ENCODE measurements around the gene SPATA32.

SPATA32 gene

DNA sequence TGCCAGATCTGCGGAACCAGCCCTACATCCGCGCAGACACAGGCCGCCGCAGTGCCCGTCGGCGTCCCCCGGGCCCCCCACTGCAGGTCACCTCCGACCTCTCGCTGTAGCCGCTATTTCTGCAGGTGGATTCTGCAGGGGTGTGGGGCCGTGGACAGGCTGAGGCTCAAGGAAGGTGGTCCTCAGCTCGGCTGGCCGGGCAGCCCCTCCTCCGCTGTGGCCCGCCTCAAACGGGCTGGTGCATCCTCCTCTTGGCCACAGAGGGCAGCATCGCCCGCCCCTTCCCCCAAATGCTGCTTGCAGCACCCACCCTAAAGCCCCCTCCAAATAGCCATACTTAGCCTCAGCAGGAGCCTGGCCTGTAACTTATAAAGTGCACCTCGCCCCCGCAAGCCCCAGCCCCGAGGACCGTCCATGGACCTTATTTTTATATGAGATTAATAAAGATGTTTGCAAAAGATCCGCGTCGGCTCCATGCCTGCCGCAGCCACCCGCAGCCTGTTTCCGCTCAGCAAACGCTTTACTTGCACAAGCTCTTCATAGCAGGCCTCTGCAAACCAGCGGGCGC lies 14.9 kb downstream of the SPATA32 start:
- DNase-seq (ENCODE audit: low spot score) = peak; percentile 44

DNA sequence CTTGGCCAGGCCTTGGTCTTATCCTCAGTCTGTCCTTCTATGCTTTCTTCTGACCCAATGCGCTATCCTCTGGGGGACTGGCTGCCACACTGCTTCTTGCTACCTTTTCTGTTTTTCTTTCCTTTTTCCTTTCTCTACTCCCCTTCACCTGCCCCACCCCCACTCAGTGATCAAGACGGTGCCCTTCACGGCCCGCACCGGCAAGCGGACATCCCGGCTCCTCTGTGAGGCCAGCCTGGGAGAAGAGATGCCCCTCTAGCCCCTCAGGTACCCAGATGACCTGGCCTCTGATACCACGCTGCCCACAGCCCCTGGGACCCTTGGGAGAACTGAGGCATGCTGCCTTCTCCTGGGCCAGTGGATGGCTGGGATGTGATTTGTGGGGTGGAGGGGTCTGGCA lies 15.6 kb downstream of the SPATA32 start:
- DNase-seq (ENCODE audit: low spot score) = no peak

DNA sequence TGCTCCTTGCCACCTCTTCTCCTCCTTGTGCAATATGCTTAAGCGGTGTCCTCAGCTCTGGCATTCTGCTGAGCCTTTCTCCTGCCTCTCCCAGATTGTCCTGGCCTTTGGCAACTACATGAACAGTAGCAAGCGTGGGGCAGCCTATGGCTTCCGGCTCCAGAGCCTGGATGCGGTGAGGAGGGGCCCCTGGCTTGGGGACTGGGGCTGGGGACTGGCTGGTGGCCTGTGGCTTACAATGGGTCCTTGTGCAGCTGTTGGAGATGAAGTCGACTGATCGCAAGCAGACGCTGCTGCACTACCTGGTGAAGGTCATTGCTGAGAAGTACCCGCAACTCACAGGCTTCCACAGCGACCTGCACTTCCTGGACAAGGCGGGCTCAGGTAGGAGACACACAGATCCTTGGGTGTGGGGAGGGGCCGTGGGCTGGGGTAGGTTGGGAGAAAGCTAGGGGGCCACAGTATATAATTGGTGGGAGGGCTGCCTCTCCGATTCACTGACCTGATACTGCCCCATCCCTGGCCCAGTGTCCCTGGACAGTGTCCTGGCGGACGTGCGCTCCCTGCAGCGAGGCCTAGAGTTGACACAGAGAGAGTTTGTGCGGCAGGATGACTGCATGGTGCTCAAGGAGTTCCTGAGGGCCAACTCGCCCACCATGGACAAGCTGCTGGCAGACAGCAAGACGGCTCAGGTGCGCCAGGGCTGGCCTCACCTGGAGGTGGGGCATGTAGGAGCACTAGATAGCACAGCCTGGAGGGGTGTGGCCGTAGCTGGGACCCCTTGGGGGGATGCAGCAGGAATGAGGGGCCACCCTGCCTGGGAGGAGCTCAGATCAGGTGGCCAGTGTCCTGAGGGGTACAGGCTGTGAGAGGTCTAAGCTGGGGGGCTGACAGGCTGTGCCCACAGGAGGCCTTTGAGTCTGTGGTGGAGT lies 16.9 kb downstream of the SPATA32 start:
- no peak for DNase-seq (ENCODE audit: low spot score)

DNA sequence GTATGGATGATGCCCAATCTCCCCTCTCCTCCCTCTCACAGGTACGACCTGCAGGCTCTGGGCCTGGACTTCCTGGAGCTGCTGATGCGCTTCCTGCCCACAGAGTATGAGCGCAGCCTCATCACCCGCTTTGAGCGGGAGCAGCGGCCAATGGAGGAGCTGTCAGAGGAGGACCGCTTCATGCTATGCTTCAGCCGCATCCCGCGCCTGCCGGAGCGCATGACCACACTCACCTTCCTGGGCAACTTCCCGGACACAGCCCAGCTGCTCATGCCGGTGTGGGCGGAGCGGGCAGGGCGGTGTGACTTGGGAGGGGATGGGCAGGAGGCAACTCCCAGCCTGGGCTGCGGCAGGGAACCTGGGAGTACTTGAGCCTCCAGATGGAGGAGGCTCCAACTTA lies 18.1 kb downstream of the SPATA32 start:
- DNase-seq (ENCODE audit: low spot score) = no peak

- DNase-seq (ENCODE audit: low spot score) = no peak
Measured at GRCh38 chr17:45242029-45242414, 19.9 kb downstream of the SPATA32 start.

DNA sequence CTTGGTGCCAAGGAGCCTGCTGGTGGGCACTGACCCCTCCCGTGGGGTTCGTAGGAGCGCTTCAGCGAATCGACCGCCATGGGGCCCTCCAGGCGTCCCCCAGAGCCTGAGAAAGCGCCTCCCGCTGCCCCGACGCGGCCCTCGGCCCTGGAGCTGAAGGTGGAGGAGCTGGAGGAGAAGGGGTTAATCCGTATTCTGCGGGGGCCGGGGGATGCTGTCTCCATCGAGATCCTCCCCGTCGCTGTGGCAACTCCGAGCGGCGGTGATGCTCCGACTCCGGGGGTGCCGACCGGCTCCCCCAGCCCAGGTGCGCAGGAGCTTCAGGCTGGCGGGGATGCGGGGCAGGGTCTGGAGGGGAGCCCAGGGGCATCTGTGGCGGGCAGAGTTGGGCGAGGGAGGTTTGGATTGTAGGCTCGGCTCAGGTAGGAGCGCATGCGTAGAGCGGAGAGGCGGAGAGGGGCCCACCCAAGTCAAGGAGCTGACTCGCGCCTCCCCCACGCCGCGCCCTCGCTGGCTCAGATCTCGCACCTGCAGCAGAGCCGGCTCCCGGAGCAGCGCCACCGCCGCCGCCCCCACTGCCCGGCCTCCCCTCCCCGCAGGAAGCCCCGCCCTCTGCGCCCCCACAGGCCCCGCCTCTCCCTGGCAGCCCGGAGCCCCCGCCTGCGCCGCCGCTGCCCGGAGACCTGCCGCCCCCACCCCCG lies 20.4 kb downstream of the SPATA32 start:
- DNase-seq (ENCODE audit: low spot score) = no peak

- DNase-seq (ENCODE audit: low spot score) = no peak
Measured at GRCh38 chr17:45240905-45241327, 21.0 kb downstream of the SPATA32 start.

GRCh38 chr17:45238155-45238774 lies 23.6 kb downstream of the SPATA32 start:
- no peak for DNase-seq (ENCODE audit: low spot score)

GRCh38 chr17:45237686-45238085 lies 24.2 kb downstream of the SPATA32 start:
- DNase-seq (ENCODE audit: low spot score) = no peak

DNA sequence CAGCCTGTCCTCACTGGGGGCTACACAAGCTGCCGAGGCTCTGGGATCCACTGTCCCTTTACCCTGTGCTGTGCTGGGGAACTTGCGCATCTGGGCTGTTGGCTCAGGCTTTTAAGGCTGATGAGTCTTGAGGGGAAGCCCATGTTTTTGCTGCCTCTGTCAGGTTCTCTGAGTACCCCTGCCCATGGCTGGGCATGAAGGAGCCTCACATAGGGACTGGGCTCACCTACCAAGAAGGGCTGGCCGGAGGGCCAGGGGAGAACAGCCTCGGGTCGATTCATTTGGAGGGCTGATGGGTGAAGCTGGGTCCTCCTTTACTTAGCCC lies 25.6 kb downstream of the SPATA32 start:
- DNase-seq (ENCODE audit: low spot score) = no peak

DNA sequence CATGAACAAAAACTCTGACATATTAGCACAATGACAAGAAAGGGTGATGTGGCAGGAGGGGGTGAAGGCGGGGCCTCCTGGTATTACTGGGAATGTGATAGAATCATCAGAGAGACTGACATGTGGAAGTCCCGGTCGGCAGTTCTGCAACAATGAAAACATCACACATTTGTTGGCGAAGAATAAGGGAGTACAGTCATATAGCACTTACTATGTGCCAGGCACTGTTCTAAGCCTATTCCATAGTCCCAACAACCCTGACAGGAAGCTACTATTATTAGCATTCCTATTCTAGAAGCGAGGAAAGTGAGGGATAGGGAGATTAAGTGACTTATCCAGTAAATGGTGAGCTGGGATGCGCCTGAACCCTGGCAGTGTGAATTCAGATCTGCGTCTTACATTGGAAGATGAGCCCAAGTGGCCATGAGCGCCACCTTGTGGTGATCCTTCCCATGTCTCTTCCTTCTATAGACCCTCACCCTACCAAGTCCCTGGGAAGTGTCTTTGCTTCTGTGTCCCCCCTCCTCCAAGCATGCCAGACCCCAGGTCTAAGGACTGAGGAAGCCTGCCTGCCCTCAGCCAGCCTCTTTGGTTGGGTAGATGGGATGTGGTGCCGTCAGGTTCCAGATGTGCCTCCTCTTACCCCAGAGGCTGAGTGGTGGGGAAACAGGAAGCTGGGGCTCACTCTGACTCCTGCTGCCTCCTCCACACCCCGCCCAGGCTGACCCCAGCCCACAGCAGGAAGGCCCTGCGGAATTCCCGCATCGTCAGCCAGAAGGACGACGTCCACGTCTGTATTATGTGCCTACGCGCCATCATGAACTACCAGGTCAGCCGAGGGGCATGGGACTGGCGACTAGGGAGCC lies 26.2 kb downstream of the SPATA32 start:
- peak; percentile 79 for DNase-seq (ENCODE audit: low spot score)

- DNase-seq (ENCODE audit: low spot score) = no peak
Measured at GRCh38 chr17:45234641-45235415, 27.1 kb downstream of the SPATA32 start.

DNA sequence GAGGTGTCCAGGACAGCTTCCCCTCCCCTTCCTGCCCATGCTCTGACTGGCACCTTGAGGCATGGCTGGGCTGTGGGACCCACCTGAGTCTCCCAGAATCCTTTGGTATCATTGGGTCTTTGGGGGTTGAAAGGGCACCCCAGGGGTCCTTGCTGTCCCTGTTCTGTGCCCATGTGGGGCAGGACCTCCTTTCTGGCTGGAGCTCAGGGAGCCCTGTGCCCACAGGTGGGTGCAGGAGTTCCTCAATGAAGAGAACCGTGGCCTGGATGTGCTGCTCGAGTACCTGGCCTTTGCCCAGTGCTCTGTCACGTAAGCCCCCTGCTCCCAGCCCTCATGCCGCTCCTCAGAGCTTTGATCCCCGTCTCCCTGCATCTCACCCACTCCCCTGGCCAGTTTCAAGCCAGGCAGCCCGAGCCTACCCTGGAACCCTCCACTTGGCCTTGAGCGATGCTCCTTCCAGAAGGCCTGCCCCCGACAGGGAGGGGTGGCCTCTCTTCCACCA lies 28.4 kb downstream of the SPATA32 start:
- DNase-seq (ENCODE audit: low spot score) = no peak

GRCh38 chr17:45232514-45233422 lies 29.1 kb downstream of the SPATA32 start:
- no peak for DNase-seq (ENCODE audit: low spot score)

DNA sequence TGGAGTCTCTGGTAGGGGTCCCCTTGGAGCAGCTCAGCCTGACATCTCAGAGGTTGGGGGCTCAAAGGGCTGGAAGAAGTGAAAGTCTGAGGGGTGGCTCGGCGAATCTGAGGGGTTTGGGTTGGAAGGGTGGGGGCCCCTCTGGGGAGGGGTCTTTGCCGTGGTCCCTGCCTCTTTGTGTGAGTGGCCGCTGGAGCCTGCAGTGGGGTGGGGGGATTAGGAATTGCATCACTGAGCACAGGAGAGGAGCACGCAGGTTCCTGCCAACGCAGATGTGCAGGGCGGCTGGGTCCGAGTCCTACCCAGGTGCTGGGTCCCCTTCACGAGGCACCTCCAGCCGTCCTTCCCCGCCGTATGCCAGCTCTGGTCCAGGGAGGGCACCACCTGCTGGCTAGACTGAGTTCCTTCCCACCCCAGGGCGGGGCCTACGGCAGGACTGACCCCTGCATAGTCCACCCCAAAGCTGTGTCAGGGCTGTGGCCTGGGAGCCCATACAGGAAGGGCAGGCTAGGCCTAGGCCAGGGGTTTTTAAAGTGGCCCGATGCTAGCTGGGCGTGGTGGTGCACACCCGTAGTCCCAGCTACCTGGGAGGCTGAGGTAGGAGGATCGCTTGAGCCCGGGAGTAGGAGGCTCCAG lies 30.3 kb downstream of the SPATA32 start:
- DNase-seq (ENCODE audit: low spot score) = no peak

- DNase-seq (ENCODE audit: low spot score) = peak; percentile 73
Measured at GRCh38 chr17:45230787-45231480, 31.0 kb downstream of the SPATA32 start.

- DNase-seq (ENCODE audit: low spot score) = no peak
Measured at GRCh38 chr17:45230410-45230786, 31.5 kb downstream of the SPATA32 start.

DNA sequence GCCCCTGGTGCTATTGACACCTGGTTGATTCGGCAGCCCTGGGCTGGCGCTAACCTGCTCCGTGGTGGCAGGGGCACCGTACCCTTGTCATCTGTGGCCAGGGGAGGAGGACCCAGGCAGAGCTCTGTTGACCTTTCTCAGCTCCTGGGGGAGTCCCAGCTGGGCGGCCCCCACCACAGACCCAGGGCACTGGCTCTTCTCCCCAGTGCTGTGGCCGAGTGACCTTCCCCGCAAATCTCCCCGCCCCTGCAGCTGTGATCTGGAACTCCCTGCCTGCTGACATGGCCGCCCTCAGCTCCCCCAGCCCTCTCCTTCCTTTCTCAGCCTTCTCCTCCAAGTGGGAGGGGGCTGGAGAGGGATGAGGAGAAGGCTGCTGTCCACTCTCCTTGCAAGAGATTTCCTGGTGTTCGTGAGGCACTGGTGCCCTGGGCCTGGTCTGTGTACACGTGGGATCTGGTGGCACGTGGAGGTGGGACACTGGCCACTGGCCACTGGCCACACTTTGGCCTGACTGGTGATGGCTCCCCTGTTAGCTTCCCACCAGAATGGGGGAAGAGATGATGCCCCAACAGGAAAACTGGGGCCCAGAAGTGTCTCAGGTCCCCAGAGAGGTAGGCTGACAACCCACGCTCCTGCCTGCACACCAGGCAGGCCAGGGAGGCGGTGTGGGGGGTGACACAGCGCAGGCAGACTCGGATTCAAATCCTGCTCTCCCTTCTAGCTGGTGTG lies 32.0 kb downstream of the SPATA32 start:
- DNase-seq (ENCODE audit: low spot score) = no peak

All from AG20443 (cell line).